Esophagus muscularis mucosa (tissue), 4 donors: ENCODE measurements around the gene GNS. TPM values are rescaled to one million over a fixed set of nuclear protein-coding genes. Genes with fewer than 3 reads are reported as not detected.

Source experiments
- DNase-seq: peaks from one replicate; pipeline ENCODE4 v3.0.0-alpha.2; 2017; ENCODE audit errors: extremely low spot score
- H3K27ac ChIP-seq, 4 donors: fragments of 200-600 bp; sonication (generic); replicated peaks in 1 of 4; 1 replicate in 3 of 4; 2 replicates in 1 of 4; pipeline ENCODE4 v1.5.1; 2016 to 2019; ENCODE audit warnings: mild to moderate bottlenecking in 1 of 4
- H3K27me3 ChIP-seq, 4 donors: fragments of 200-600 bp; sonication (generic); one replicate each; pipeline versions ENCODE4 v1.5.1 to v1.6.0; 2016 to 2019
- H3K36me3 ChIP-seq, 4 donors: fragments of 200-600 bp; sonication (generic); one replicate each; pipeline ENCODE4 v1.5.1; 2016 to 2019
- H3K4me1 ChIP-seq, 4 donors: fragments of 200-600 bp; sonication (generic); one replicate each; pipeline ENCODE4 v1.5.1; 2016 to 2019
- H3K4me3 ChIP-seq, 4 donors: fragments of 200-600 bp; sonication (generic); 1 replicate in 2 of 4; 2 replicates in 2 of 4; pipeline ENCODE4 v1.5.1; 2016 to 2019; ENCODE audit warnings: mild to moderate bottlenecking in 4 of 4, moderate library complexity in 1 of 4
- H3K9me3 ChIP-seq, 4 donors: fragments of 200-600 bp; sonication (generic); 1 replicate in 3 of 4; 2 replicates in 1 of 4; pipeline ENCODE4 v1.5.1; 2016 to 2019
- EP300 ChIP-seq: sonication (generic); formaldehyde crosslinking; IDR thresholded peaks from one replicate; pipeline ENCODE4 v1.6.1; 2017; ENCODE audit warnings: antibody characterized with exemption
- POLR2A ChIP-seq: fragments of 450-650 bp; IDR thresholded peaks from one replicate; pipeline ENCODE4 v1.6.1; 2017; ENCODE audit warnings: antibody characterized with exemption, moderate library complexity, mild to moderate bottlenecking, low read depth
- POLR2AphosphoS5 ChIP-seq, 2 donors: sonication (generic); formaldehyde crosslinking; IDR thresholded peaks; one replicate each; pipeline ENCODE4 v1.6.1; 2017; ENCODE audit warnings: antibody characterized with exemption in 2 of 2
- WGBS: methylation state at CpG from one replicate; pipeline ENCODE4 v1.1.5; 2018; 5-methylcytosine and 5-hydroxymethylcytosine counted together
- intact Hi-C: fragments of 100-400 bp; cut with DNase I; formaldehyde crosslinking; loops from one replicate; pipeline ENCODE4 v1.15.1; 2023
- total RNA-seq, 4 donors: library from RNA; depleted of rRNA; stranded (reverse); fragments of >200 nt; gene quantifications; one replicate each; pipeline versions ENCODE4 v1.1.0 to v1.2.1, GENCODE V29; 2016
- TF ChIP-seq, protein P1 (sequence below), 3 experiments: fragments of 200-600 bp in 2 of 3; fragments of 450-650 bp in 1 of 3; sonication (generic) in 2 of 3; IDR thresholded peaks; one replicate each; pipeline ENCODE4 v1.5.1; 2017 to 2019; ENCODE audit warnings: antibody characterized with exemption in 3 of 3, mild to moderate bottlenecking in 2 of 3, moderate library complexity in 1 of 3

The GNS gene
- total RNA-seq, 4 donors from 2014 or later = 71.0 to 92.9 (median 89.9) TPM

DNA sequence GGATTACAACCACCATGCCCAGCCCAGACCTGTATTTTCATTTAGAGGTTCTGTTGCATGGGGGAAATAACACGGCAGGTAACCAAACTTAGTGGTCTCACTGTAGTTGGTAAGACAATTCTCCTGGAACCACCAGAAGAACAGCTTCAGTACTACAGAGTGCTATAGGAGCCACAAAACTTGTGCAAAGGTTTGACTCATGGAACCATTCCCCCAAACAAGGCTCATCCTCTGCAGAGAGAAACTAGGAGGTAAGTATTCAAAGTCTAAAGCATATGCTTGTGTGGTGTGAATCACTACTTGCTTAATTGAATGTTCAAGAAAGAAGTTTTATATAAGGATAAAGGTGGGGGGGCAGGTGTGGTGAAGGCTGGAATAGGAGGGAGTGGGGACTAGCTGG is 58.7 kb downstream of the GNS start:
- intact Hi-C loops = no loop called here
- Histone ChIP-seq H3K27ac (no peak overlapping the region), H3K9me3 (no peaks in the 10 kb centered on the region), H3K27me3 (no peaks in the 10 kb centered on the region), H3K4me3 (no peak overlapping the region), H3K4me1 (peaks cover 9 to 27% (median 17%) of the 10 kb centered on the region in 4 donors), H3K36me3 (peaks cover 7 to 16% (median 8%) of the 10 kb centered on the region in 4 donors)
- no peak for DNase-seq
- TF ChIP-seq EP300 (no peak), POLR2AphosphoS5 (IDR thresholded peaks at IDR 0.05) (no peak), POLR2A (no peak)
- TF ChIP-seq, protein P1, sequence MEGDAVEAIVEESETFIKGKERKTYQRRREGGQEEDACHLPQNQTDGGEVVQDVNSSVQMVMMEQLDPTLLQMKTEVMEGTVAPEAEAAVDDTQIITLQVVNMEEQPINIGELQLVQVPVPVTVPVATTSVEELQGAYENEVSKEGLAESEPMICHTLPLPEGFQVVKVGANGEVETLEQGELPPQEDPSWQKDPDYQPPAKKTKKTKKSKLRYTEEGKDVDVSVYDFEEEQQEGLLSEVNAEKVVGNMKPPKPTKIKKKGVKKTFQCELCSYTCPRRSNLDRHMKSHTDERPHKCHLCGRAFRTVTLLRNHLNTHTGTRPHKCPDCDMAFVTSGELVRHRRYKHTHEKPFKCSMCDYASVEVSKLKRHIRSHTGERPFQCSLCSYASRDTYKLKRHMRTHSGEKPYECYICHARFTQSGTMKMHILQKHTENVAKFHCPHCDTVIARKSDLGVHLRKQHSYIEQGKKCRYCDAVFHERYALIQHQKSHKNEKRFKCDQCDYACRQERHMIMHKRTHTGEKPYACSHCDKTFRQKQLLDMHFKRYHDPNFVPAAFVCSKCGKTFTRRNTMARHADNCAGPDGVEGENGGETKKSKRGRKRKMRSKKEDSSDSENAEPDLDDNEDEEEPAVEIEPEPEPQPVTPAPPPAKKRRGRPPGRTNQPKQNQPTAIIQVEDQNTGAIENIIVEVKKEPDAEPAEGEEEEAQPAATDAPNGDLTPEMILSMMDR (IDR thresholded peaks at IDR 0.05) = no peak
- WGBS = 75% methylated on average over 1 of the region's 1 CpG

DNA sequence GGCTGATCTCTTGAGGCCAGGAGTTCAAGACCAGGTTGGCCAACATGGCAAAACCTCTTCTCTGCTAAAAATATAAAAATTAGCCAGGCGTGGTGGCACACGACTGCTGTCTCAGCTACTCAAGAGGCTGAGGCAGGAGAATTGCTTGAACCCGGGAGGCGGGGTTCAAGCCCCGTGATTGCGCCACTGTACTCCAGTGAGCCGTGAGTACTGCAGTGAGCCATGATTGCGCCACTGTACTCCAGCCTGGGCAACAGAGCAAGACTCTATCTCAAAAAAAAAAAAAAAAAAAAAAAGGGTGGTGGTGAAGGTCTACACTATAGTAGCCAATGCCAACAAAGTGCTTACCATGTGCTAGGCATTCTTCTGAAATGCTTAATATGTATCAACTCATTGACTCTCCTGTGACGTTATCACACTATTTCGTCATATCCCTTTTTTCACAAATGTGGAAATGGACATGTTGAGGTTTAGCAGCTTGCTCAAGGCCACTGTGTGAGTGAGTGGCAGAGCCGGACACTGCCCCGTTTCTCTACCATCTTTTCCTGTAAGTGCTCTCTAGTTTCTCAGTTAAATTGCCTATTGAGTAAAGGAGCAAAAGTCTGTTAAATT is 59.6 kb downstream of the GNS start:
- 80% methylated on average over 12 of the region's 12 CpGs for WGBS
- intact Hi-C loops = loop anchor here (5.0 kb wide), 1 partner anchor 247 kb away; the partner anchor contains the start of gene TBK1
- H3K36me3 ChIP-seq = peaks cover 7 to 25% (median 13%) of the 10 kb centered on the region in 4 donors
- no peak overlapping the region for H3K27ac ChIP-seq
- no peaks in the 10 kb centered on the region for H3K9me3 ChIP-seq
- no peaks in the 10 kb centered on the region for H3K27me3 ChIP-seq
- no peak for DNase-seq
- no peak for TF ChIP-seq EP300
- TF ChIP-seq, protein P1 (IDR thresholded peaks at IDR 0.05) = no peak
- no peak for TF ChIP-seq POLR2A
- TF ChIP-seq POLR2AphosphoS5 (IDR thresholded peaks at IDR 0.05) = no peak
- H3K4me1 ChIP-seq = peaks cover 16 to 36% (median 26%) of the 10 kb centered on the region in 4 donors
- no peak overlapping the region for H3K4me3 ChIP-seq

DNA sequence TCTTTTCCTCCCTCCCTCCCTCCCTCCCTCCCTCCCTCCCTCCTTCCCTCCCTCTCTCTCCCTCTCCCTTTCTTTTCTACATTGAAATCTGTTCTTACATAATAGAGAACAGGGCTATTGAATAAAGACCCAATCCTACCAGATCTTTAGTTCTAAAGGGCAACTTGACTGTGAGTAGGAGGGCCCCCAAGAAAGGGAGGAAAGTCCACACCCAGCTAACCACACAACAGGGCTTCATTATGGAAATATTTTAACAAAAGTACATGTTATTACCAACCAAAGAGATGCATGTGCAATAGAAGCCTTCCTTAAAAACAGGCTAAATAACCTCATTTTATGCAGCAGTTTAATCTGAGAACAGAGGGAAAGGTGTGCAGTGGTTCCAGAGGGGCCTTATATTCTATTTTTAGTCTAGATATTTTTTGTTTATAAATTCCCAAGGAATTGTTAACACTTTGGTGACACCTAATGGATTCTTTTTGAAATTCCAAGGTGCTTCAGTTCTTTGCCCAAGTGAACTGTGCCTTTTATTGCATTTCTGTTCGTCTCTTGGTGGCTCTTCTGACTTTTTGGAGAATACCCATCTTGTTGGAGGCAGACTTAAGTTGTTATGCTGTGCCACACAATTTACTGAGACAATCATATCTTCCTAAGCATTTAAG is 63.0 kb downstream of the GNS start:
- intact Hi-C loops = loop anchor here (2.0 to 5.0 kb wide), 2 partner anchors 147 to 244 kb away; partner anchors contain the start of gene TBK1
- TF ChIP-seq POLR2AphosphoS5 (IDR thresholded peaks at IDR 0.05) (peak in 1 of 2 donors; percentile 10), EP300 (no peak)
- TF ChIP-seq, protein P1 (IDR thresholded peaks at IDR 0.05) = peak; percentile 45 to 59 (median 48)
- Histone ChIP-seq H3K27ac (peak overlapping the region; percentile 22 to 44 (median 40)), H3K36me3 (peaks cover 7 to 39% (median 20%) of the 10 kb centered on the region in 4 donors), H3K27me3 (no peaks in the 10 kb centered on the region), H3K4me3 (no peak overlapping the region), H3K9me3 (no peaks in the 10 kb centered on the region), H3K4me1 (peaks cover 16 to 51% (median 40%) of the 10 kb centered on the region in 4 donors)
- 38% methylated on average over 1 of the region's 1 CpG for WGBS
- DNase-seq = no peak

DNA sequence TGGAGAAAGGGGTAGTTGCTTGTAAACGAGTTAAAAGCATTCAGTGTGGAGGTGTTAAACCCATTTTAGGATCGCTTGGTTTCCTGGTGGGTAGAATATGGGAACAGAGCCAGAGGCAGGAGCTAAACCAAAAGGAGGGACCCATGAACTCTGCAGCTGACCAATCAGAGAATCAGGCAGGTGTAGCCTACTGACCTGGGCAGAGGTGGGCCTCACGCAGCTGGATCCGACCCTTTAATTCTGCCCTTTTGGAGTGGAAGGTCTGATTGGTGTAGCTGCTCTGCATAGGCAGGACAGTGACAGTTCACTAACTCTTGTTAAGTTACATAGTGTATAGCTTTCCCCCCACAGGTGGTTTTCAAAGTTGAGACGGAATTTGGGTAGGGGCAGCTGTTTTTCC is 63.7 kb downstream of the GNS start:
- no peaks in the 10 kb centered on the region for H3K9me3 ChIP-seq
- peaks cover 16 to 44% (median 41%) of the 10 kb centered on the region in 4 donors for H3K4me1 ChIP-seq
- H3K27me3 ChIP-seq = no peaks in the 10 kb centered on the region
- TF ChIP-seq POLR2A (no peak), EP300 (no peak), POLR2AphosphoS5 (IDR thresholded peaks at IDR 0.05) (no peak)
- TF ChIP-seq, protein P1 (IDR thresholded peaks at IDR 0.05) = no peak
- peak overlapping the region; percentile 22 to 44 (median 40) for H3K27ac ChIP-seq
- intact Hi-C loops = loop anchor here (2.0 to 5.0 kb wide), 2 partner anchors 85 to 243 kb away; partner anchors contain the start of genes RASSF3 and TBK1
- WGBS = 75% methylated on average over 5 of the region's 5 CpGs
- H3K36me3 ChIP-seq = peaks cover 7 to 39% (median 20%) of the 10 kb centered on the region in 4 donors
- no peak for DNase-seq
- no peak overlapping the region for H3K4me3 ChIP-seq
